GM21723 (cell line): ENCODE results near the gene CBX1.
"Not testable (repeated sequence)": the region's sequence is repeated elsewhere in the genome, so short reads cannot be mapped to it uniquely, and the experiment has no call there.

Source experiments
- ATAC-seq: cut with Tn5 transposase; IDR thresholded peaks from one replicate; pipeline ENCODE4 v1.9.1; 2021; ENCODE audit warnings: mild to moderate bottlenecking, moderate library complexity; ENCODE audit not compliant: unreplicated experiment

The CBX1 gene

DNA sequence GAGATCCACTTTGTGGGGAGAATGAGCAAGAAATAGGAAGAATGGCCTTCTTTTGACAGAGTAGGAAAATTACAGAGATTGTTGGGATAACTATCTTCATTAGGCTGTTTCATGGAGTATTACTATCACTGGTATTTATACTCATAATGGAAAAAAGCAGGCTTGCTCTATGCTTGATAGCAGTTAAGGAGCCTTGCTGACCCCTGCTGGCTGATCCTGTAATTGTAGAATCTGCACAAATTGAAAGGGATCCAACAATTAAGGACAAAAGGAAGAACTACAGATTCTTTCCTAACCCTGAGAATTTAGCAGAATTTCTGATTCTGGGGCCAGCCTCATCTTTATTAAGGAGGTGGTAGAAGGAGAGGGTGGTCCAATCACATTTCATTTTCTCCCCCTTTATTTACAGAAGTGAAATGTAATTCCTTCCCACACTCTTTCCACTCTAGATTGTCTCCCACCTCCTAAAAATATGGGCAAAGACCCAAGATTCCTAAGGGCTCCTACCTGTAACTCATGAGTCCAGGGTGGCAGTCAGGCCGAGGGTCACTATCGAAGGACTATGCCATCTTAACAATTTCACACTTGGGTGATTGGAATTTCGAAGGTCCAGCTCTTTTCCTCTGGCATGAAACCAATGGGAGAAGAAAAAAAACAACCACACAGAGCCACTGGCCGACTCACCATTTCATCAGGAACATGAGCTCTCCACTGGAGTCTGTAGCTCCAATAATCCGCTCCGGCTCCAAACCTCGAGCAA is 26.8 kb downstream of the CBX1 start:
- no peak for ATAC-seq

DNA sequence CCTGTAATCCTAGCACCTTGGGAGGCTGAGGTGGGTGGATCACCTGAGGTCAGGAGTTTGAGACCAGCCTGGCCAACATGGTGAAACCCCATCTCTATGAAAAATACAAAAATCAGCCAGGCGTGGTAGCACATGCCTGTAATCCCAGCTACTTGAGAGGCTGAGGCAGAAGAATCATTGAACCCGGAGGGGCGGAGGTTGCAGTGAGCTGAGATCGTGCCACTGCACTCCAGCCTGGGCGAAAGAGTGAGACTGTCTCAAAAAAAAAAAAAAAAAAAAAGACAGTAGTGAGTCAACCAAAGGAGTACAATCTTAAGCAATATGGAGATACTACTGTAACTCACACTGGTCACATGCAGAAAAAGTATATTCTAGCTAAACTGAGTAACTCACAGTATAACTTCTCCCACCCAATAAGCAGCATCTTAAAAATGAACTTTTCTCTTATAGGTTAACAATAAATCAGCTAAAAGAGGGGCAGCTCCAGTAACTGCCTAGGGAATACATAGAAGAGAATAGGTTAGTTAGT is 27.6 kb downstream of the CBX1 start:
- not testable (repeated sequence) for ATAC-seq

DNA sequence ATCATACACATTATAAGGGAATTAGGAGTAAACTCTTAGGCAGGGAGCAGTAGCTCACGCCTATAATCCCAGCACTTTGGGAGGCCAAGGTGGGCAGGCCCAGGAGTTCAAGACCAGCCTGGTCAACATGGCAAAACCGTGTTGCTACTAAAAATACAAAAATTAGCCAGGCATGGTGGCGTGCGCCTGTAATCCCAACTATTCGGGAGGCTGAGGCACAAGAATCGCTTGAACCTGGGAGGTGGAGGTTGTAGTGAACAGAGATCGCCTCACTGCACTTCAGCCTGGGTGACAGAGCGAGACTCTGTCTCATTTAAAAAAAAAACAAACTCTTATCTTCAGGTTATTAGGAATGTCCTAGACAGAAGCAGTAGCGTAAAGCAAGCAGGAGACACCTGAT is 28.5 kb downstream of the CBX1 start:
- ATAC-seq: not testable (repeated sequence)

DNA sequence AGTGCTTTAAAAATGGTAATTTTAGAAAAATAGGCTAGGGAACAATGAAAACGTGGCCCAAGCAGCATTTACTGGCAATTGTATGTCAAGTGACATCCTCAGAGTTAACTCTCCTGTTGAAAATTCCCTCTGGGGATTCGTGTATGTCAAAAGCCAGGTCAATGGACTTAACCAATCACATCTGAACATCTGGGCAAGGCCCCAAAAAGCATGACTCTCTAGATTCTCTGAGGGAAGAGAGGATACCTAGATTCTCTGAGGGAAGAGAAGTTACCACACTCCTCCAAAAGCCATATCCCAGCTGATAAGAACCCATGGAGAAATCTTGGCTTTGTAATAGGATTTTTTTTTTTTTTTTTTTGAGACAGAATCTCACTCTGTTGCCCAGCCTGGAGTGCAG is 29.6 kb downstream of the CBX1 start:
- no peak for ATAC-seq

DNA sequence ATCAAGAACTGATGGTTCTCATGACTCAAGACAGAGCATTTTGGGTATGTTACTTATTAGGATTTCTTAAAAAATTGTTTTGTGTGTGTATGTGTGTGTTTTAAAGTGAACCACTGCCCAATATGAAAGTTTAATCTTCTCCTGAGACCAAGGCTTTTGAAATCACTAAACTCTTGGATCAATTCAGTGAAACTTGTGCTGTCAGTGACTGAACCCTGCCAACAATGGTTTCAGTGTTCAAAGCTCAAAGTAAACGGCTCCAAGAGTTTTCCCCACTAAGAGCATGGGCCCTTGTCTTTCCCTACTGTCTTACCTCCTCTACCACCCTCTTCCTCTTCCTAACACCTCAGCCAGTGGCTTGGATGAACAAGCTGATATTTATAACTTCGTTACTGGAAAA is 31.1 kb downstream of the CBX1 start:
- ATAC-seq: no peak

DNA sequence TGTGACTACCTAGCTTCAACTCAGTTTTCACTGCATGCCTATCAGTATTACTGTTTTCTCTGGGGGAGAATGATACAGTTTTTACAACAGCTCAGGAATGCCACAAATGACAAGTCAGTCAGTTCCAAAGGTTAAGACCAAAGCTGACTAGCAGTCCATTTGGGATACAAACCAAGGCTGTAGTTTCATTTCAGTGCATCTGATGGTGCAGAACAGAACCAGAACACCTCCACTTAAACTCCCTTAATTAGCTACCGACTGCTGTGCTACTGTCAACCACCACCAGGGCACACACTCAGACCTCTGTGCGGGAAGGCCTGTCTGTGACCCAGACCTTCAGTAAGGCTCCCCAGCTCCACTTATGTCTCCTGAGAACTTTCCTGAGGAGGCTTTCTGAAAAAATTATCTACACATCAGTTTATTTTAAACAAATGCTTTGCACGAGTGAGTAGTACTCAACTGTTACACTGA is 32.8 kb downstream of the CBX1 start:
- no peak for ATAC-seq

DNA sequence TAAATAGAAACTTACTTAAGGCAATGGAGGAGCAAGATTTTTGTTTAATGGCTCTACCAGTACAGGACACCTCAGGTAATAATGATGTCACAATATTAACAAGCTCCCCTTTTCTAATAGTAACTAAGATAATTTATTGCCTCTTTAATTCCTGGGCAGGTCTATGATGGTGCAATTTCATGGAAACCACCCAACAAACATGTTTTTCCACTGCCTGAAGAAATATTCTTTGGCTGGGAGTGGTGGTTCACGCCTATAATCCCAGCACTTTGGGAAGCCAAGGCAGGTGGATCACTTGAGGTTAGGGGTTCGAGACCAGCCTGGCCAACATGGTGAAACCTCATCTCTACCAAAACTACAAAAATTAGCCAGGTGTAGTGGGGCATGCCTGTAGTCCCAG is 33.5 kb downstream of the CBX1 start:
- ATAC-seq: not testable (repeated sequence)

DNA sequence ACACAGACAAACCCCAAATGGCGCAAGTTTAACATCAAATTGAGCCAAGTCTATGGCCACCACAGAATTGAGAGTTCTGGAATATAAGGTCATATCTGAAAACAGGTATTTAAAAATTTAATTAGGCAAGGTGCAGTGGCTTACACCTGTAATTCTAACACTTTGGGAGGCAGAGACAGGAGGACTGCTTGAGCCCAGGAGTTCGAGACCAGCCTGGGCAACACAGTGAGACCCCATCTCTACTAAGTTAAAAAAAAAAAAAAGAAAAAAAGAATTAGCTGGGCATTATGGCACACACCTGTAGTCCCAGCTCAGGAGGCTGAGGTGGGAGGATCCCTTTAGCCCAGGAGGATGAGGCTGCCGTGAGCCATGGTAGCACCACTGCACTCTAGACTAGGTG is 34.0 kb downstream of the CBX1 start:
- no peak for ATAC-seq

DNA sequence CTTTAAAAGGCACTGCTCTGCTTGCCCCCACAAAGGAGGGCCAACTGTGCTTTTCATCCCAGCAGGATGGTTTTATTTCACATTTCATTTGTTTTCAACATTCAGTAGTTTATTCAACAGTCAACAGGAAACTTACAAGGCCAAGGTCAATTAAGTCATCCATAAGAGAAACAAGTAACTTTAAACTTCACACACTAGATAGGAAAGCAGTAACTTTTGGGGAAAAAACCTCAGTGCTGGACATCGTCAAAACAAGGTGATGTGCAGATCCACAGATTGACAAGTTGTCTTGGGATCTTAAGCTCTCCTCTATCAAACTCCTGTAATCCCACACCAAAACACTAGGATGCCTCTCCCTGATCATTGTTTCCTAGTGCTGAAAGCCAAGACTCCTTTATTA is 34.6 kb downstream of the CBX1 start:
- no peak for ATAC-seq

DNA sequence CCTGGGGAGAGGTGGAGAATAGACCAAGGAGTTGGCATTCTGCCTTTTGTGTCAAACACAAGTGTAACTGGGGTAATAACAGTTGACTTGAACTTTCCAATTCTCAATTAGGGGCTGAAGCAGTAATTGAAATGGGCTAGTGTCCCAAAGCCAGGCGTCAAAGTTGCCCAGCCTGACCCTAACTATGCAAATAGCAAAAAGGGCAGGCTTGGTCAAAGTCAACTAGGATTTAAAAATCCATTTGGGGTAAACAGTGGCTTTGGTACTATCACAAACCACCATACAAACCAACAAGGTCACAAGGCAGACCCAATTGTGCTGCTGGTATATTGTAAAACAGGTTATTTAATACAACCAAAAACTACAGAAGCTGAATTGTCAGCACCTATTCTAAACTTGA is 35.1 kb downstream of the CBX1 start:
- ATAC-seq: no peak

DNA sequence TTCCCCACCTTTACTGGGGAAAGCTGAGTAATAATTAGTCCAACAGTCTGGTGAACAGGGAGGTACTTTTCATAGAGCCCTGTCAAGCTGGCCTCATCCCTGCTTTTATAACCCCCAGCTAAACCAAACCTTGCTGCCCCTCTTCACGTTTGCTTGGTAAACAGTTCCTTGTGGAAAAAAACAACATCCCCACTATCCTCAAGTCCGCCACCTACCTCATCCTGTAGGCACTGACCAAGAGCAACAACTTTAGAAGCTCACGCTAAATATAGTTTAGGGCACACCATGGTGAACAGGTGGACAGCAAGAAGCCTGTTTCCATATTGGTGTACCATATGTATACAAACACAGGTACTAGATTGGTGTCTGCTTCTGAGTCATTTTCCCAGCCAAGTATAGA is 36.6 kb downstream of the CBX1 start:
- no peak for ATAC-seq

DNA sequence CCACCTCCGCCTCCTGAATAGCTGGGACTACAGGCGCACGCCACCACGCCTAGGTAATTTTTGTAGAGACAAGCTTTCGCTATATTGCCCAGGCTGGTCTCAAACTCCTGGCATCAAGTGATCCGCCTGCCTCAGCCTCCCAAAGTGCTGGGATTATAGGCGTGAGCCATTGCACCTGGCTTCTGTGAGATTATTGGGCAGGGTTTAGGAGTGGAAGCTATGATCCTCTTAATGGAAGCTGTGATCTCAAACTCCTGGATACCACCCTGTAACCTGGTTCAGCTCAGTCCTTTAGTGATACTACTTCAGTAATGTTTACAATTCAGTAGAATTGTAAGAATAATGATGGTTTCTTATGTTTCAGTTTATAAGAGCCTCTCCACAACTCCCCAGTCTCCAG is 39.0 kb downstream of the CBX1 start:
- no peak for ATAC-seq

DNA sequence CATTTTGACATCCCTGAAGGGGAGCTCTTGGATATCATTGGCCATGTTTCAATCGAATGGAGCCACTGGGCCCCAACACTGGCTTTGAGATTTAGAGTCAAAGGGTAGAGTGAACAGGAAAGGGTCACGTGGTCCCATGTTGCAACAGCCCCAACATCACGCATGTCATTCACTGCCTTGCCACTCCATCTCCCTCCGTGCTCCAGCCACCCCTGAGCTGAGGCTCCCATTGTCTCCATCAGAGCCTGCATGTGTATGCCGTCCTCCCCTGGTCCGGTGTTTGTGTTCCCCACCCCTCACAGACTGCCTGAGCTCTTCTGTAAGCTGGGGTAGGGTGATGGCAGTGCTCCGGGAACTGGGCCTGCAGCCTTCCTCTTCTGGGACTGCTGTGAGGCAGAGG is 41.0 kb downstream of the CBX1 start:
- ATAC-seq: no peak

DNA sequence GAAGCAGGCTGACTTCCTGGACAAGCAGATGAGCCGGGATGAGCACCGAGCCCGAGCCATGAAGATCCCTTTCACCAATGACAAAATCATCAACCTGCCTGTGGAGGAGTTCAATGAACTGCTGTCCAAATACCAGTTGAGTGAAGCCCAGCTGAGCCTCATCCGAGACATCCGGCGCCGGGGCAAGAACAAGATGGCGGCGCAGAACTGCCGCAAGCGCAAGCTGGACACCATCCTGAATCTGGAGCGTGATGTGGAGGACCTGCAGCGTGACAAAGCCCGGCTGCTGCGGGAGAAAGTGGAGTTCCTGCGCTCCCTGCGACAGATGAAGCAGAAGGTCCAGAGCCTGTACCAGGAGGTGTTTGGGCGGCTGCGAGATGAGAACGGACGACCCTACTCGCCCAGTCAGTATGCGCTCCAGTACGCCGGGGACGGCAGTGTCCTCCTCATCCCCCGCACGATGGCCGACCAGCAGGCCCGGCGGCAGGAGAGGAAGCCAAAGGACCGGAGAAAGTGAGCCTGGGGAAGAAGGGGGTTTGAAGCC is 42.1 kb downstream of the CBX1 start:
- ATAC-seq: no peak

DNA sequence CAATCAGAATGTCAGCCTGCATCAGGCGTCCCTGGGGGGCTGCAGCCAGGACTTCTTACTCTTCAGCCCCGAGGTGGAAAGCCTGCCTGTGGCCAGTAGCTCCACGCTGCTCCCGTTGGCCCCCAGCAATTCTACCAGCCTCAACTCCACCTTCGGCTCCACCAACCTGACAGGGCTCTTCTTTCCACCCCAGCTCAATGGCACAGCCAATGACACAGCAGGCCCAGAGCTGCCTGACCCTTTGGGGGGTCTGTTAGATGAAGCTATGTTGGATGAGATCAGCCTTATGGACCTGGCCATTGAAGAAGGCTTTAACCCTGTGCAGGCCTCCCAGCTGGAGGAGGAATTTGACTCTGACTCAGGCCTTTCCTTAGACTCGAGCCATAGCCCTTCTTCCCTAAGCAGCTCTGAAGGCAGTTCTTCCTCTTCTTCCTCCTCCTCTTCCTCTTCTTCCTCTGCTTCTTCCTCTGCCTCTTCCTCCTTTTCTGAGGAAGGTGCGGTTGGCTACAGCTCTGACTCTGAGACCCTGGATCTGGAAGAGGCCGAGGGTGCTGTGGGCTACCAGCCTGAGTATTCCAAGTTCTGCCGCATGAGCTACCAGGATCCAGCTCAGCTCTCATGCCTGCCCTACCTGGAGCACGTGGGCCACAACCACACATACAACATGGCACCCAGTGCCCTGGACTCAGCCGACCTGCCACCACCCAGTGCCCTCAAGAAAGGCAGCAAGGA is 42.7 kb downstream of the CBX1 start:
- no peak for ATAC-seq

DNA sequence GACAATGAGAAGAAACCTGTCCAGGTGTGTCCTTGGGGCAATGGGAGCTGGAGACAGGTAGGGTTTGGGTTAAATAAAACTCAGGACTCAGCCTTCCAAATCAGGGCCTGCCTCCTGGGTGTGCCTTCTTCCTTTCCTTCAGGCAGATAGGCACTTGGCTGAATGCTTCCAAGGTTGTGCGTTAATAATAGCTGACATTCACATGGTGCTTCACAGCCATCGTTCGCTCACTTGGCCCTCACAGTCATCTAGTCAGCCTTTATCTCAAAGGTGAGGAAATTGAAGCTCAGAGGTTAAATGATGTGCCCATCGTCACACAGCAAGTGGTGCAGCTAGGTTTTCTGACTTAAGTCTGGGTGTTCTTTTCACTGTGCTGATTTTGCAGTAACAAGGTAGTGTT is 43.7 kb downstream of the CBX1 start:
- ATAC-seq: no peak

DNA sequence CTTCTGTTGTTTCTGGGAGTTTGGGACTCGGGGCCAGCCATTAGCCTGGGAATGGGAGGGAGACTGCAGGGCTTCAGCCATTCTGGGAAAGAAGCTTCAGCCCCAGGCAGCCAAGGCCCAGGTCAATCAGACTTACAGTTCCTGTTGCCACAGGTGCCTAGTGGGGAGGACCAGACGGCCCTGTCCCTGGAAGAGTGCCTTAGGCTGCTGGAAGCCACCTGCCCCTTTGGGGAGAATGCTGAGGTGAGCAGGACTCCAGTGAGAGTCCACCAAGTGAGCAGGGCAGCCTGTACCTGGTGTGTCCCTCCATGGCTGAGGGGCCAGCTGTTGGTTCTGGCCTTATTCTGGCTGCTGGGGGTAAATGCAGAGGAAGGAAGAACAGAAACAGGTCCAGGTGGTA is 44.4 kb downstream of the CBX1 start:
- ATAC-seq: no peak

DNA sequence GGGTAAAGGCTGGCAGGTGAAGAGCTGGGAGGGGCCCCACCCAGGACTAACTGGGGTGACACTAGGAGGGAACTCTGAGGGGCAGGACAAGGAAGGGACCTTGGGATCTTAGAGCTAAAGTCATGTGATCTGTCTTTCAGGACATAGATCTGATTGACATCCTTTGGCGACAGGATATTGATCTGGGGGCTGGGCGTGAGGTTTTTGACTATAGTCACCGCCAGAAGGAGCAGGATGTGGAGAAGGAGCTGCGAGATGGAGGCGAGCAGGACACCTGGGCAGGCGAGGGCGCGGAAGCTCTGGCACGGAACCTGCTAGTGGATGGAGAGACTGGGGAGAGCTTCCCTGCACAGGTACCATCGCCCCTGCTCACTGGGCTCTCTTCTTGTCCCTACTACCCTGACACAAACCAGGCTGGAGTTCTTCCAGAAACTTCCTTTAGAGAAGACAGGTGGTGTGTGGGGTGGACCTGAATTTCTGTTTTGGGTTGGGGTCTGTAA is 45.0 kb downstream of the CBX1 start:
- ATAC-seq: no peak

DNA sequence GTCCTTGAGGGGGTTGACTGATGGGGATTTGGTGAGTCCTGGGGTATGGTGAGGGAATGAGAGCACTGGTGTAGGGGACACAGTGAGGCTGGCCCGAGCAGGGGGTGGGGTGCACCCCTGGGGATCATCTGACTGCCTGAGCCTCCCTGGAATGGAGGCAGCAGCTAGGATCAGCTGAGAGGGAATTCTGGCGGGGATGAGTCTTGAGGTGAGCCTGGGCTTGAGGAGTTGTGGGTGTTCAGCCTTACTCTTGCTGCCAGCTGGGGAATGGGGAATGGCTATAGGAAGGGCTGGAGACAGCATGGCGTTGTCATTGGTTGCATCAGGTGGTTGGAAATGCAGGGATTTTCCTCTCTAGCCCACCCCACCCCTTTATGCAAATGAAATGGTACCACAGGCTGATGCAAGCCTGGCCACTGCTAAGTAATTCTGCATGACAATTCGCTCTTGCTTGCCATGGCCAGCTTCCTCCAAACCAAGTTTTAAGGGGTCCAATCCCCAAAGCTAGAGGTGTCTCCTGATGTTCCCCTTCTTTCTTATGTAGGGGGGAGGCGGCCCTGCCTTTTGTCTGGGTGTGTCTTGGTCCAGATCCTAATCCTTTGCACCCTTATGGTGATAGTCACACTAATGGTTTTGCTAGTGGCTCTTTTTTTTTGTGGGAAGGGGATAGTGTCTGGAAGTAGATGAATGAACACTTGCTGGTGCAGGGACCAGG is 45.6 kb downstream of the CBX1 start:
- peak; percentile 56 for ATAC-seq

DNA sequence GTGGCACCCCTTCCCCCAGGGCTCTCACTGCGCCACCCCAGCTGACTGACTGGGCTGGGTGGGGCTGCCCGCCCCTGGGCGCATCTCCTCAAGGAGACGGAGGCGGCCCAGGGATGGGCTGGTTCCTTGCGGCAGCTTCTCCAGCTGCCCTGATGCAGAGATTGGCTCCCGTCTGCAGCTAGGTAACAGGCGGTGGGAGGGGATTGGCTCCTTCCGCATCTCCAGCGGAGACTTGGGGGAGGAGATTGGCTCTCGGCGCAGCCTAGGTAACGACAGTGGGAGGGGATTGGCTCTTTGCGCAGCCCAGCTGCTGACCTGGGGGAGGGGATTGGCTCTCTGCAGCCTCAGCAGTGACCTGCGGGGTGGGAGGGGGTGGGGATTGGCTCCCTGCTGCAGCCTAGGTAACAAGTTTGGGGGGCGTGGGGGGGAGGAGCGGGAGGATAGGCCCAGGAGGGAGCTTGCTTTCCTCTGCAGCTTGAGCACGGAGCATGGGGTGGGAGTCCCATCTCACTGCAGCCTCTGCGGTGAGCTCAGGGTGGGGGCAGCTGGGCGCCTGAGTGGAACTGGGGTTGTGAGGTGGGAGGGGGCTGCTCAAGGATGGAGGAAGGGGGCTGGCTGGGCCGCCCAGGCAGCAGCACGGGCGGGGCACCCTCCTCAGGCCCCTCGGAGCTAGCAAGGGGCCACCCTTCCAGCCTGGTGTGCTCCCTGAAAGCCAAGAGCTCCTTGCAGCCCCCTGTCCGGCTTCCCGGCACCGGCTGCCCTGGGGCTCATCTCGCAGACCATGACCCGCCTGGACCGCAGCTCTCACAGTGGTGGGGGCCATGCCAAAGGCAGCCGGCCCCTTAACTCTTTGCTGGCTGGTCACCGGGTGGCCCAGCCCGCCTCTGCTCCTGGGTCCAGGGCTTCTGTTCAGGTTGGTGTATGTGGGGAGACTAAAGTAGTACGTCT is 46.8 kb downstream of the CBX1 start:
- ATAC-seq: no peak
